A549 treated with DMSO at 1 μM for 4 hours (cell line): ENCODE results near the gene SELE. TPM values are rescaled to one million over a fixed set of nuclear protein-coding genes. Genes with fewer than 3 reads are reported as not detected.

Experiments
- total RNA-seq: library from RNA; stranded (reverse); fragments of 200-300 nt; extraction: Qiagen RNA extraction; gene quantifications from 5 replicates; pipeline ENCODE4 v1.2.3, GENCODE V29; 2022; ENCODE audit warnings: low read depth

SELE gene, protein sequence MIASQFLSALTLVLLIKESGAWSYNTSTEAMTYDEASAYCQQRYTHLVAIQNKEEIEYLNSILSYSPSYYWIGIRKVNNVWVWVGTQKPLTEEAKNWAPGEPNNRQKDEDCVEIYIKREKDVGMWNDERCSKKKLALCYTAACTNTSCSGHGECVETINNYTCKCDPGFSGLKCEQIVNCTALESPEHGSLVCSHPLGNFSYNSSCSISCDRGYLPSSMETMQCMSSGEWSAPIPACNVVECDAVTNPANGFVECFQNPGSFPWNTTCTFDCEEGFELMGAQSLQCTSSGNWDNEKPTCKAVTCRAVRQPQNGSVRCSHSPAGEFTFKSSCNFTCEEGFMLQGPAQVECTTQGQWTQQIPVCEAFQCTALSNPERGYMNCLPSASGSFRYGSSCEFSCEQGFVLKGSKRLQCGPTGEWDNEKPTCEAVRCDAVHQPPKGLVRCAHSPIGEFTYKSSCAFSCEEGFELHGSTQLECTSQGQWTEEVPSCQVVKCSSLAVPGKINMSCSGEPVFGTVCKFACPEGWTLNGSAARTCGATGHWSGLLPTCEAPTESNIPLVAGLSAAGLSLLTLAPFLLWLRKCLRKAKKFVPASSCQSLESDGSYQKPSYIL
- total RNA-seq, result not detected in 5 replicates

DNA sequence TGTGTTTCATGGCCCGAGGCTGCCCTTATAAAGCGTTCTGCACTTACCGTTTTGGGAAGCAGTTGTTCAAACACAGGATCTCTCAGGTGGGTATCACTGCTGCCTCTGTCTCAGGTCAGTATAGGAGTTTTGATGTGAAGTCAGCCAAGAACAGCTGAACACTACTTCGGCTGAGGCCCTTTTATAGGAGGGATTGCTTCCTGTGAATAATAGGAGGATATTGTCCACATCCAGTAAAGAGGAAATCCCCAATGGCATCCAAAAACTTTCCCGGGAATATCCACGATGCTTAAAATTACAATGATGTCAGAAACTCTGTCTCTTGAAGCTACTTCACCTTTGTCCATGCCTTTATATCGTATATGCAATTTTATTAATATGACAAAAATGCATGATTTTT lies at the start of gene SELE:
SELE (minus strand) TSS at position 156 of the 400 bp plus-strand sequence. CDS start 467 bp downstream, outside the sequence.

DNA sequence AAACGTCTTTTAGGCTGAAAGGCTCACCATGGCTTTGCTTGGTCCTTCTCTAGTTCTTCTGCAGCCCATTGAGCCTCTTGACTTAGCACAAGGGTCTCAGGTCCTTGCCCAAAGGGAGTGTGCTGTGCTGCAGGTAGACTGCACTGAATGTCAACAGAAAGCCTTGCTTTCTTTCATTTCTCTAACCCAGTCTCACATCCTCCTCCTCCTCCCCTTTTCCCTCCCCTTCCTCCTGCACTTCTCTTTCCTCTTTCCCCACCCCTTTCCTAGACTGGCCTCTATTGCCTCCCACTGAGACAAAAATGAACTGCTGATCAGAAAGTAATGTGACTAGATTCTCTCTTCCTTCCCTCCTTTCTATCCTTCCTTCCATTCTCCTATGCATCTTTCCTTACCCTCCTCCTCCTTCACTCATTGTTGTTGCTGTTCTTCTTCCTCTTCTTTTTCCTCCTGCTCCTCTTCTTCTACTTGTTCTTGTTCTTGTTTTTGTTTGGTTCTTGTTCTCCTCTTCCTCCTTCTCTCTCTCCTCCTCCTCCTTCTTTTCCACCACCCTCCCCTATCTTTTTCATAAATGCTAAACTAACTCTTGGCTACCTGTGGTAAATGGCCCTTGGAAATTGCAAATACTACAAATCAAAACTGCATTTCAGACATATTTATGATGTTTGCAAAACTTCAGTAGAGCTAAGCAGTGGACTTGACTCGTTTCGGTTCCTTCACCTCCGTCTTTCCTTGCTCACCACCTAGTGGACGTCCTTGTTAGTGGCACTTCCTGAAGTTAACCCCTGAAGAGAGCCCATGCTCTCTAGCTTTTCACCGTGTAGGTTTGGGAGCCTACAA lies 22.2 kb downstream of the SELE start, which contains the start of gene SELL:
SELL (minus strand) TSS at position 152 of the 840 bp plus-strand sequence; CDS start at position 30, 122 bp downstream.

Other genes starting within 250 kb of the SELE start
- 6.1 to 7.5 TPM (median 6.9 TPM) in 5 replicates for gene SLC19A2, start 248.1 kb downstream of the SELE start, total RNA-seq
- 0.07 to 0.20 TPM (median 0.09 TPM) in 5 replicates for gene F5, start 147.6 kb downstream of the SELE start, total RNA-seq
- not detected in 5 replicates for gene SELP, start 104.0 kb downstream of the SELE start, total RNA-seq
- gene SELL, start 22.5 kb downstream of the SELE start, total RNA-seq, result 0.10 to 0.34 TPM (median 0.26 TPM) in 5 replicates
- gene METTL18, start 60.8 kb upstream of the SELE start, total RNA-seq, result 5.4 to 7.8 TPM (median 6.9 TPM) in 5 replicates
- gene SCYL3, start 159.8 kb upstream of the SELE start, total RNA-seq, result 2.7 to 4.2 TPM (median 3.8 TPM) in 5 replicates